K562 (cell line): ENCODE results near the gene ZMYND8. TPM values are rescaled to one million over a fixed set of nuclear protein-coding genes. Genes with fewer than 3 reads are reported as not detected.
A peak's percentile ranks its signal among the peaks of the same experiment; 100 is the strongest.

Source experiments
- MAFF ChIP-seq: IDR thresholded peaks from 2 replicates; pipeline ENCODE4 v1.6.1; 2012; ENCODE audit warnings: low read length, improper control_type of control experiment
- MEF2A ChIP-seq: IDR thresholded peaks from 2 replicates; pipeline ENCODE4 v1.6.1; 2011; ENCODE audit warnings: low read depth, mild to moderate bottlenecking, low read length, moderate library complexity; ENCODE audit not compliant: control insufficient read depth
- NR2C2 ChIP-seq, 2 experiments: fragments of 200-800 bp in 1 of 2; sonication (Bioruptor generic) in 1 of 2; sonication (generic) in 1 of 2; formaldehyde crosslinking in 1 of 2; IDR thresholded peaks; 2 replicates each; pipeline versions ENCODE4 v1.6.1 to v1.8.0; 2016 to 2022; ENCODE audit warnings: mild to moderate bottlenecking in 1 of 2, missing compliant biosample characterization in 1 of 2, missing genetic modification characterization in 1 of 2, missing genetic modification reagents in 1 of 2
- NR4A1 ChIP-seq, 2 experiments: fragments of 250-450 bp in 1 of 2; fragments of 450-650 bp in 1 of 2; sonication (Bioruptor Pico) in 1 of 2; IDR thresholded peaks; 2 replicates each; pipeline versions ENCODE4 v1.4.0 to v1.6.1; 2016 to 2020; ENCODE audit warnings: mild to moderate bottlenecking in 2 of 2, missing compliant biosample characterization in 1 of 2, missing genetic modification characterization in 1 of 2, moderate library complexity in 1 of 2
- POU5F1 ChIP-seq: fragments of 150-350 bp; IDR thresholded peaks from 2 replicates; pipeline ENCODE4 v1.6.1; 2014; ENCODE audit warnings: borderline replicate concordance, low read length, low read depth, mild to moderate bottlenecking; ENCODE audit not compliant: partially characterized antibody
- RFX1 ChIP-seq: fragments of 450-650 bp; IDR thresholded peaks from 2 replicates; pipeline ENCODE4 v1.6.1; 2016; ENCODE audit warnings: mild to moderate bottlenecking, moderate library complexity
- TEAD2 ChIP-seq: fragments of 450-650 bp; IDR thresholded peaks from 2 replicates; pipeline ENCODE4 v1.6.1; 2016; ENCODE audit warnings: missing genetic modification characterization, control low read depth, missing compliant biosample characterization
- ZBTB11 ChIP-seq, 3 experiments: fragments of 200-800 bp in 1 of 3; fragments of 250-450 bp in 1 of 3; fragments of 450-650 bp in 1 of 3; sonication (Bioruptor Pico) in 1 of 3; sonication (Bioruptor generic) in 1 of 3; formaldehyde crosslinking in 1 of 3; IDR thresholded peaks; 2 replicates each; pipeline versions ENCODE4 v1.6.1 to v1.8.0; 2016 to 2022; ENCODE audit warnings: mild to moderate bottlenecking in 2 of 3, missing genetic modification characterization in 2 of 3, missing compliant biosample characterization in 1 of 3, moderate library complexity in 1 of 3
- polyA plus RNA-seq, 8 experiments: library from polyadenylated mRNA; depleted of rRNA in 4 of 8; stranded (reverse) in 5 of 8; unstranded in 3 of 8; fragments of >200 nt; fragmentation: Nextera tagmentation in 2 of 8; fragmentation: Illumina TruSeq in 1 of 8; extraction: Ambion mirVana in 2 of 8; extraction: Trizol in 1 of 8; gene quantifications; 2 replicates each; pipeline versions ENCODE4 v1.2.1 to v1.2.3, GENCODE V29; 2011 to 2014; ENCODE audit warnings: inconsistent platforms in 1 of 8, missing spikeins in 1 of 8
- total RNA-seq, 7 experiments: library from RNA; depleted of rRNA in 6 of 7; stranded (reverse); fragments of >200 nt in 6 of 7; fragmentation: Illumina TruSeq in 2 of 7; extraction: Trizol in 2 of 7; gene quantifications; 2 replicates each; pipeline versions ENCODE4 v1.2.1 to v1.2.3, GENCODE V29; 2011 to 2021; ENCODE audit warnings: low replicate concordance in 1 of 7

ZMYND8 gene
- total and polyA plus RNA-seq, 9 of the 15 experiments (the other 6 are each of a cell fraction or from before 2014, with no cell fraction given): 31.8 to 148 (median 71.9) TPM

DNA sequence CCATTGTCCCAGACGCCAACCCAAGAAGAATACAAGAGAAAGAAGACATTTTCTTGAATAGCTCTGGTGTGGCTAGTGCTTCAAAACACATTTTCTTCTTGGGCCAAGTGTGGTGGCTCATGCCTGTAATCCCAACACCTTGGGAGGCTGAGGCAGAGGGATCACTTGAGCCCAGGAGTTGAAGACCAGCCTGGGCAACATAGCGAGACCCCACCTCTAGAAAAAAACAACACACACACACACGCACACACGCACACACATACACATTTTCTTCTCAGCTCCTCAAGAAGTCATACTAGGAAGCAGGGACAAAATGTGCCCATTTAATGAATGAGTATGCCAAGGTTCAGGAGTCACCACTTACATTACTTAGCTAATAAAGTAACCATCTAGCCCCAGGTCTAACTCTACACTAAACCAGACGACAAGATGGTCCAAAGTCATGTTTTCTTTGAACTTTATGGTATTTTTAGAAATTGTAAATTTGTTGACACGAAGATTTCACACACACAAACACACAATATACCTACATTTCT lies 68.8 kb downstream of the ZMYND8 start (continued):
- TF ChIP-seq TEAD2 (tag) (no peak), MEF2A (no peak), POU5F1 (no peak), MAFF (no peak), ZBTB11 (CRISPR knock-in tag; IDR thresholded peaks at IDR 0.05) (peak in 1 of 3 experiments; percentile 67; a peak in 2 of 6 replicates), NR4A1 (CRISPR knock-in tag; IDR thresholded peaks at IDR 0.05) (no peak), NR4A1 (tag; IDR thresholded peaks at IDR 0.05) (no peak), NR2C2 (CRISPR knock-in tag; IDR thresholded peaks at IDR 0.05) (no peak), NR2C2 (tag; IDR thresholded peaks at IDR 0.05) (no peak), RFX1 (0 out of 2 replicates have a peak, but pooled peaks have one; percentile 10)
